ENCODE results near the gene MOB2.

The MOB2 gene

DNA sequence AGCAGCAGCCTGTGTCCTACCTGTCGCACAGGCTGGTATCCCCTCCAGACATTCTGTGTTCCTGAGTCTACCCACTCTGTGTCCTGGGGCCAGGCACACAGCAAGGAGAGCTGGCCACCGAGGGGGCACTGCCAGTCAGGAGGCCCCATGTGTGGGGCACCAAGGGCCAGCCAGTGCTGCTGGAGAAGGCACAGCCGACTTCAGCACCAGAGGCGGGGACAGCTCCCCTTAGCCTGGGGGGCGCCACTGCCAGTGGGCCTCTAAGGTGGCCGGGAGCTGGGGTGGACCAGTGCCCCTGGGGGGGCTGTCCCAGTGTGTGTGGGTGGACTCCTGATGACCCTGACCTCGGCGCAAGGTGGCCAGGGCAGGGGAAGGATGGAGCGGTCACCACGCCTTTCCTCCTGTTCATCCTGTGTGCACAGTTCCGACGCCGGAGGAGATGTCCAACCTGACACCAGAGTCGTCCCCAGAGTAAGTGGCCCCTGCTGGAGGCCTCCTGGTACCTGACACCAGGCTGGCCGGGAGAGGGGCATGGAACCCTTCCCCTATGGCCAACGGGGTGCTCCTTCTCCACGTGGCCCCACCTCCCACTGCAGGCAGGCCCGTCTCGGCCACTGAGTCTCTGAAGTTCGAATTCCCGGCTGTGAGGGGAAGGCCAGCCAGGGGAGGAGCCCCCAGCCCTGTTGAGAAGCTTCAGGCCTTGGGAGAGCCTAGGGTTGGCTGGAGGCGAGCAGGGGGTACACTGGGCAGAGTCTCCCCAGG lies 35.4 kb downstream of the MOB2 start:
- ChIA-PET CTCF (no interaction called here), POLR2A (no interaction called here)
- DNase-seq (ENCODE audit: extremely low spot score) = no peak

DNA sequence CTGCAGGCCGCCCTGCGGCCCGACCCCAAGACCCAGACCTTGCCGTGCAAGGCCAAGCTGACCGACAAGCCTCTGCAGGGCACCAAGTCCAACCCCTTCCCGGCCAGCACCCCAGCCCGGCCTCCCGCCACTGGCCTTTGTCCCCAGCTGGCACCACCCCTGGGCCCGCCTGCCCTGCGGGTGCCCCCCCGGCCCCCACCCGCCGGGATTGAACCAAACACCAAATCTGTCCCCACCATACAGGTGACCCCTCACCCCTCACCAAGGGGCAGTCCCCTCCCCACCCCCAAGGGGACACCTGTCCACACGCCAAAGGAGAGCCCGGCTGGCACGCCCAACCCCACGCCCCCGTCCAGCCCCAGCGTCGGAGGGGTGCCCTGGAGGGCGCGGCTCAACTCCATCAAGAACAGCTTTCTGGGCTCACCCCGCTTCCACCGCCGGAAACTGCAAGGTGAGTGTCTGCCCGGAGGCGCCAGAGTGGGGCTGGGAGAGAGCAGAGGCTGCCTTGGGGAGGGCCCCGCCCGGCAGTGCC lies 36.2 kb downstream of the MOB2 start:
- TF ChIP-seq CTCF (IDR thresholded peaks at IDR 0.05; ENCODE audit: control extremely low read depth, extremely low read depth, low read depth, missing control alignments) = no peak
- ChIA-PET POLR2A (no interaction called here), CTCF (interaction anchor here (0.6 kb wide), 1 partner anchor 124 kb away, joined by 3 read pairs; no protein-coding TSS in a partner anchor)
- DNase-seq (ENCODE audit: extremely low spot score) = no peak

More for the DNA sequence above, 35.4 kb downstream of the MOB2 start:
- no peak for TF ChIP-seq CTCF (IDR thresholded peaks at IDR 0.05; ENCODE audit: control extremely low read depth, extremely low read depth, low read depth, missing control alignments)

DNA sequence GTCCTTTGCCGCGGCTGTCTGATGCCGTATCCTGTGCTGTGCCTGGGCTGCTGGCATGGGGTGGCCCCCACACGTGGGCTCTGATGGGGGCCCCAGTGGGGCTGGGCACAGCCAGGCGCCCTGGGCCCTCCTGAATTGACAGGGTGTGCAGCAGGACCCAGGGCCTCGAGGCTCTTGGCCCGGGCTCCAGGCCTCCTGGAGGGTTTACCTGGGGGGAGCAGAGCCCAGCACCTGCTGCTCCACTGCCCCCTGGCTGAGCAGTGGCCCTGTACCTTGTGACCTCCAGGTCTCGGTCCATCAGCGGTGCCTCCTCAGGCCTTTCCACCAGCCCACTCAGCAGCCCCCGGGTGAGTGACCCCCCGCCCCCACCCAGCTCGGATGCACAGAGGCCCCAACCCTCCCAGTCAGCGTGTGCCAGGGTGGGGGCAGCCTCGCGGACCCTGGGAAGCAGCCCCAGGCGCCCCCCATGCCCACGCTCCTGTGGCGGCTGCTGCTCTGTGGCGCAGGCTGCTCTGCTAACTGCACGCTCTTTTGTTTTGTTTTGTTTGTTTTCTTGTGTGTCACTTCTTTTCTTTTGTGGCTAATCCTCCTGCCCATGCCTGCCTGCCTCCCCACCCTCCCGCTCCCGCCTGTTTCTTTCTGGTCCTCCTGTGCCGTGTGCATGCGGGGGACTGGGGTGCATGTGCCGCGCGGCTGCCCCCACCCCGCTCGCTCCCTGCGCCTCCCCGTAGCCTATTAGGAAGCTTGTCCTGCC lies 36.9 kb downstream of the MOB2 start:
- DNase-seq (ENCODE audit: extremely low spot score) = no peak
- ChIA-PET CTCF (no interaction called here), POLR2A (no interaction called here)
- no peak for TF ChIP-seq CTCF (IDR thresholded peaks at IDR 0.05; ENCODE audit: control extremely low read depth, extremely low read depth, low read depth, missing control alignments)

- POLR2A ChIA-PET = no interaction called here
- CTCF ChIA-PET = no interaction called here
- no peak for DNase-seq (ENCODE audit: extremely low spot score)
- TF ChIP-seq CTCF (IDR thresholded peaks at IDR 0.05; ENCODE audit: control extremely low read depth, extremely low read depth, low read depth, missing control alignments) = no peak
Observed at GRCh38 chr11:1448882-1449281, 37.7 kb downstream of the MOB2 start.

DNA sequence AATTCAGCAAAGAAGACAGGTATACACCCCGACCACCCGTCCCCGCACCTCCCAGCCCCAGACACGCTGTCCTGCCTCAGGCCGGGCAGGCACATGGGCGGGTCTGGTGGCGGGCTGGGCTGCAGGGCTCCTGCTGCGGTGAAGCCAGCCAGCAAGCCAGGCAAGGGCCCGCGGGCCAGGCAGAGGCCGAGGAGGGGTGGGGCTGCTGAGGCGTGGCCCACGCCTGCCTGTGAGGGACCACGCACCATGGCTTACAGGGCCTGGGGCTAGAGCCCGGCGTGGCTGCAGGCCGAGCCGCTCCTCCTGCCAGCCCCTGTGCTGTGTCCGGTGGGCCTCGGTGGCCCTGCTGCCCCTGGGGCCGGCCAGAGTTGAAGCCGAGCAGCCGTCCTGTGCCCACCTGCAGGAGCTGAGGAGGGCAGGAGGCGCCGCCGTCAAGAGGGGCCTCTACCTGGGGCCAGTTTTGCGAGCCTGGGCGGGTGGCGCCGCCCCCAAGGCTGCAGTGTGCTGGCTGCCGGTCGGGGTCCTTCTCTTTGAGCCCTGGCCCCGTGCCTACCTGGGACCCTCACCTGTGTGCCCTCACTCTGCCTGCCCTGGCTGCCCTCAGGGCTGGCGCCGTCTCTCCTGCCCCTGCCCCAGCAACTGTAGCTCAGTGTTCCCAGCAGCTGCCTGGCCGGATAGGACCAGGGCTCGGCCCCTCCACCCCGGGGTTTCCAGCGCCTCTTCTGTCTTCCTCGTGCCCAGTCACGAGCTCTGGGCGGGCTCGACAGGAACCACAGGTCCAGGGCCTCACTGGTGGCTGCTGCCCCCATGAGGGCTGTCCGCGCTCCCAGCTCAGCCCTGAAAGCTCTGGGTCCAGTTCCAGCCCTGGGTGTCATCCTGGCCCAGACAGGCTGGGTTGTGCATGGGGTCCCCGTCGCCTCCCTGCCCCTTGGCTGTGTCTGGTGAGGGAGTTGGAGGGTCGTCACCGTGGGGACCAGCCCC lies 38.4 kb downstream of the MOB2 start:
- no peak for TF ChIP-seq CTCF (IDR thresholded peaks at IDR 0.05; ENCODE audit: control extremely low read depth, extremely low read depth, low read depth, missing control alignments)
- ChIA-PET CTCF (no interaction called here), POLR2A (no interaction called here)
- DNase-seq (ENCODE audit: extremely low spot score) = no peak

GRCh38 chr11:1446623-1447022 lies 40.0 kb downstream of the MOB2 start:
- DNase-seq (ENCODE audit: extremely low spot score) = no peak
- POLR2A ChIA-PET = no interaction called here
- no peak for TF ChIP-seq CTCF (IDR thresholded peaks at IDR 0.05; ENCODE audit: control extremely low read depth, extremely low read depth, low read depth, missing control alignments)
- CTCF ChIA-PET = no interaction called here
